Left ventricle myocardium inferior (tissue), 1 donor: ENCODE results near the gene URM1. TPM values are rescaled to one million over a fixed set of nuclear protein-coding genes. Genes with fewer than 3 reads are reported as not detected.

Source experiments
- DNase-seq: peaks from one replicate; pipeline ENCODE4 v3.0.0-alpha.2; 2020
- H3K27ac ChIP-seq: fragments of 200-600 bp; replicated peaks from 2 replicates; pipeline ENCODE4 v1.8.0; 2021
- H3K27me3 ChIP-seq: fragments of 200-600 bp; 2 replicates; pipeline ENCODE4 v1.8.0; 2021; ENCODE audit warnings: low read depth
- H3K36me3 ChIP-seq: fragments of 200-600 bp; 2 replicates; pipeline ENCODE4 v1.8.0; 2021
- H3K4me1 ChIP-seq: fragments of 200-600 bp; 2 replicates; pipeline ENCODE4 v1.8.0; 2021
- H3K4me3 ChIP-seq: fragments of 200-600 bp; 2 replicates; pipeline ENCODE4 v1.8.0; 2021; ENCODE audit warnings: mild to moderate bottlenecking, moderate library complexity
- H3K9me3 ChIP-seq: fragments of 200-600 bp; replicated peaks from 2 replicates; pipeline ENCODE4 v1.8.0; 2021
- CTCF ChIP-seq: fragments of 200-600 bp; IDR thresholded peaks from 2 replicates; pipeline ENCODE4 v1.8.0; 2021; ENCODE audit warnings: antibody characterized with exemption, mild to moderate bottlenecking, borderline replicate concordance
- intact Hi-C: fragments of 100-400 bp; cut with micrococcal nuclease; formaldehyde crosslinking; loops from one replicate; pipeline ENCODE4 v1.11.0; 2022
- total RNA-seq: library from RNA; stranded (reverse); fragmentation: NEBNext Ultra II Directional; extraction: Animal tissue kit (Norgen Biotek cat#: 25700); gene quantifications from one replicate; pipeline ENCODE4 v1.2.1, GENCODE V29; 2021
- donor health status: DM: no; HTN: yes; CAD: no; lungs with severe emphysema.

The URM1 gene
- total RNA-seq, 1 donor from 2014 or later = 57.0 TPM

DNA sequence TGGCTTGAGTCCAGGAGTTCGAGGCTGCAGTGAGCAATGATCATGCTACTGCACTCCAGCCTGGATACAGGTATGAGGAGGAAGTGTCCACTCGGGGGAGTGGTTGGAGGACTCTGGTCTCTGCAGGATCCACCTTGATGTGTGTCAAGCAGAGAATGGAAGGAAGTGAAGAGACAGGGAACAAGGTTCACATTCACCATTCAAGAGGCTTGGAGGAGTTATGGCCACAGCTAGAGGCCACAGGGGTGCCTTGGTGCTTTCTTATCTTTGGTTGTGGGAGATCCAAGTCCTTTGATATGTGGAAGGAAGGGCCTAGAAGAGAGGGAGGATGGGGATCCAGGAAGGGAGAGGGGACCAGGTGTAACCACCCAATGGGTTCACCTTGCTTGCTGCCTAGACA is 44.1 kb downstream of the URM1 start:
- Histone ChIP-seq H3K27me3 (peaks cover 80% of the 10 kb centered on the region), H3K4me1 (peaks cover 24% of the 10 kb centered on the region), H3K27ac (no peak overlapping the region), H3K4me3 (no peak overlapping the region), H3K36me3 (no peaks in the 10 kb centered on the region), H3K9me3 (no peaks in the 10 kb centered on the region)
- intact Hi-C loops = no loop called here
- no peak for TF ChIP-seq CTCF
- no peak for DNase-seq

DNA sequence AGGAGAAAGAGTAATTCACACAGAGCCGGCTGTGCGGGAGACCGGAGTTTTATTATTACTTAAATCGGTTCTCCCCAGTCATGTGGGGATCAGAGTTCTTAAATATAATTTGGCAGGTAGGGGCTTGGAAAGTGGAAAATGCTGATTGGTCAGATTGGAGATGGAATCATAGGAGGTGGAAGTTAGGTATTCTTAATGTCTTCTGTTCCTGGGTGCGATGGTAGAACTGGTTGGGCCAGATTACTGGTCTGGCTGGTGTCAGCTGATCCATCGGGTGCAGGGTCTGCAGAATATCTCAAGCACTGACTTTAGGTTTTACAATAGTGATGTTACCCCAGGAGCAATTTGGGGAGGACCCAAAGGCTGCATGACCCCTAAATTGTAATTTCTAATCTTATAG is 44.8 kb downstream of the URM1 start:
- no peak for DNase-seq
- Histone ChIP-seq H3K4me1 (peaks cover 32% of the 10 kb centered on the region), H3K27me3 (peaks cover 80% of the 10 kb centered on the region), H3K27ac (no peak overlapping the region), H3K9me3 (no peaks in the 10 kb centered on the region), H3K36me3 (no peaks in the 10 kb centered on the region), H3K4me3 (no peak overlapping the region)
- intact Hi-C loops = no loop called here
- no peak for TF ChIP-seq CTCF

DNA sequence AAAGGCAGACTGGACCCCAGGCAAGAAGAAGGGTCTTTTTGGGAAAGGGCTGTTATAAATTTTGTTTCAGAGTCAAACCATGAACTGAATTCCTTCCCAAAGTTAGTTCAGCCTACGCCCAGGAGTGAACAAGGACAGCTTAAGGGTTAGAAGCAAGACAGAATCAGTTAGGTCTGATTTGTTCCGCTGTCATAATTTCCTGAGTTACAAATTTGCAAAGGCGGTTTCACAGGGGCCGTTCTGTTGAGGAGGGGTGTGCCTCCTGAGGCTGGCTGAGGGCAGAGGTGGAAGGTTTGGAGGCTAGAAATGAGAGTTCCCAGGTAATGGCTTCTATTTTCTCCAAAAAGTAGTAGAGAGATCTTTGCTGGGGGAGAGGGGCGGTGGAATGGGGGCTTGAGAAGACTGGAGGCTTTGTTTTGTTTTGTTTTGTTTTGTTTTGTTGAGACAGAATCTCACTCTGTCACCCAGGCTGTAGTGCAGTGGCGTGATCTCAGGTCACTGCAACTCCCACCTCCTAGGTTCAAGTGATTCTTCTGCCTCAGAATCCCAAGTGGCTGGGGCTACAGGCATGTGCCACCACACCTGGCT is 45.4 kb downstream of the URM1 start:
- Histone ChIP-seq H3K36me3 (no peaks in the 10 kb centered on the region), H3K27ac (no peak overlapping the region), H3K9me3 (no peaks in the 10 kb centered on the region), H3K4me3 (no peak overlapping the region), H3K27me3 (peaks cover 79% of the 10 kb centered on the region), H3K4me1 (peaks cover 33% of the 10 kb centered on the region)
- intact Hi-C loops = no loop called here
- DNase-seq = no peak
- TF ChIP-seq CTCF = no peak

GRCh38 chr9:128419061-128419925 is 48.1 kb downstream of the URM1 start:
- Histone ChIP-seq H3K27ac (no peak overlapping the region), H3K36me3 (no peaks in the 10 kb centered on the region), H3K27me3 (peaks cover 53% of the 10 kb centered on the region), H3K4me3 (peak overlapping the region; percentile 99), H3K9me3 (no peaks in the 10 kb centered on the region), H3K4me1 (peaks cover 29% of the 10 kb centered on the region)
- no peak for DNase-seq
- TF ChIP-seq CTCF = no peak
- intact Hi-C loops = no loop called here

- Histone ChIP-seq H3K9me3 (no peaks in the 10 kb centered on the region), H3K4me1 (peaks cover 29% of the 10 kb centered on the region), H3K36me3 (no peaks in the 10 kb centered on the region), H3K27ac (peak overlapping the region; percentile 89), H3K4me3 (peak overlapping the region; percentile 99), H3K27me3 (peaks cover 44% of the 10 kb centered on the region)
- TF ChIP-seq CTCF = peak; percentile 87
- intact Hi-C loops = no loop called here
- DNase-seq = peak; percentile 76
These were observed 49.0 kb downstream of the URM1 start for GRCh38 chr9:128420060-128420650.
